Progenitor cell of endocrine pancreas (in vitro differentiated cells): ENCODE results near the gene TCF3. TPM values are rescaled to one million over a fixed set of nuclear protein-coding genes. Genes with fewer than 3 reads are reported as not detected.

Experiments
- DNase-seq: peaks from one replicate; pipeline ENCODE4 v3.0.0; 2021; ENCODE audit warnings: low spot score; ENCODE audit not compliant: unreplicated experiment
- H3K27ac Mint-ChIP-seq: 2 replicates; pipeline ENCODE4 v1.8.0; 2021; ENCODE audit warnings: mild to moderate bottlenecking, moderate library complexity, mixed read lengths
- H3K27me3 Mint-ChIP-seq: 2 replicates; pipeline ENCODE4 v1.8.0; 2021; ENCODE audit warnings: mixed read lengths
- H3K36me3 Mint-ChIP-seq: 2 replicates; pipeline ENCODE4 v1.8.0; 2022; ENCODE audit warnings: mixed read lengths; ENCODE audit not compliant: insufficient read depth
- H3K4me1 Mint-ChIP-seq: 2 replicates; pipeline ENCODE4 v1.8.0; 2021; ENCODE audit warnings: low read depth, mixed read lengths
- H3K4me3 Mint-ChIP-seq: 2 replicates; pipeline ENCODE4 v1.8.0; 2021; ENCODE audit warnings: low read depth, mild to moderate bottlenecking, moderate library complexity, mixed read lengths
- H3K9me3 Mint-ChIP-seq: 2 replicates; pipeline ENCODE4 v1.8.0; 2021; ENCODE audit warnings: low read depth, mixed read lengths
- total RNA-seq: library from RNA; stranded (reverse); gene quantifications from 2 replicates; pipeline ENCODE4 v1.2.1, GENCODE V29; 2021
- TF ChIP-seq, protein P1 (sequence below): fragments of 200-600 bp; sonication (generic); IDR thresholded peaks from one replicate; pipeline ENCODE4 v1.5.0; 2021; ENCODE audit warnings: antibody characterized with exemption, mild to moderate bottlenecking; ENCODE audit not compliant: unreplicated experiment

Gene TCF3
- total RNA-seq, 1 donor from 2014 or later = 318 TPM

DNA sequence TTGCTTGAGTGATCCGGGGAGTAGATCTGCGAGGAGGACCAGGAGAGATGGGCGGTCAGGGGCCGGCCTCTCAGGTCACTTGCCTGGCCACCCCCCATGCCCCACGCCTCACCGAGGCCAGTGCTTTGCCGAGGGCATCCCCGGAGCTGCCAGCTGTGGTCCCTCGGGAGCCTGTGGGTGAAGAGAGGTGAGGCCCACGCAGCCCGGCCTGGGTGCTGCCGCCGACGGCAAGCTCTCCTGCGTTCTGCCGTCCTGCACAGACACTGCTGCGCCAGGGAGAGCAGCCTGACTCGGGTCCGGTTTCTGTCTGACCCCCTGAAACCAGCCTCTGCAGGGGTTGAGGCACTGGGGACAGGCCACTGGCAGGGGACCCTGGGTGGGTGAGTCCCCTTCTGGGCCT lies 31.4 kb downstream of the TCF3 start:
- Mint-ChIP-seq H3K27me3 (no peaks in the 10 kb centered on the region), H3K27ac (no peak overlapping the region), H3K4me1 (no peaks in the 10 kb centered on the region), H3K4me3 (no peak overlapping the region), H3K36me3 (peaks cover 24% of the 10 kb centered on the region), H3K9me3 (no peaks in the 10 kb centered on the region)
- DNase-seq = no peak
- TF ChIP-seq, protein P1, sequence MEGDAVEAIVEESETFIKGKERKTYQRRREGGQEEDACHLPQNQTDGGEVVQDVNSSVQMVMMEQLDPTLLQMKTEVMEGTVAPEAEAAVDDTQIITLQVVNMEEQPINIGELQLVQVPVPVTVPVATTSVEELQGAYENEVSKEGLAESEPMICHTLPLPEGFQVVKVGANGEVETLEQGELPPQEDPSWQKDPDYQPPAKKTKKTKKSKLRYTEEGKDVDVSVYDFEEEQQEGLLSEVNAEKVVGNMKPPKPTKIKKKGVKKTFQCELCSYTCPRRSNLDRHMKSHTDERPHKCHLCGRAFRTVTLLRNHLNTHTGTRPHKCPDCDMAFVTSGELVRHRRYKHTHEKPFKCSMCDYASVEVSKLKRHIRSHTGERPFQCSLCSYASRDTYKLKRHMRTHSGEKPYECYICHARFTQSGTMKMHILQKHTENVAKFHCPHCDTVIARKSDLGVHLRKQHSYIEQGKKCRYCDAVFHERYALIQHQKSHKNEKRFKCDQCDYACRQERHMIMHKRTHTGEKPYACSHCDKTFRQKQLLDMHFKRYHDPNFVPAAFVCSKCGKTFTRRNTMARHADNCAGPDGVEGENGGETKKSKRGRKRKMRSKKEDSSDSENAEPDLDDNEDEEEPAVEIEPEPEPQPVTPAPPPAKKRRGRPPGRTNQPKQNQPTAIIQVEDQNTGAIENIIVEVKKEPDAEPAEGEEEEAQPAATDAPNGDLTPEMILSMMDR = no peak

DNA sequence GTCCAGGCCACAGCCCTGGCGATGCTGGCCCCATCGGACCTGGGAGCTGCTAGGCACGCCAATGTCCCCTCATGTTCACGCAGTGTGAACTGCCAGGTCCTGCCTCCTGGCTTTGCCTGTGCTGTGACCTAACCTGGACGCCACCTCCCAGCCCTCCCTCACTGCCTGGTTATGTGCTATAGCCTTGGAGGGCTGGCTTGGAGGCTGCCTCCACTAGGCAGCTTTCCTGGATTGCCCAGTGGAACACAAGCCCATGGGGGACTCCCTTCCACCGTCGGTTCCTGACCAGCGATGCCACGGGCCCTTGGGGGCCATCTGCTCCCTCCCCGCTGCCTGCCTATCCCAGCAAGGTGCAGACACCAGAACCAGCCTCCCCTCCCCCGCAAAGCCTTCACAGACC lies 31.9 kb downstream of the TCF3 start:
- Mint-ChIP-seq H3K36me3 (peaks cover 26% of the 10 kb centered on the region), H3K4me3 (no peak overlapping the region), H3K27ac (no peak overlapping the region), H3K27me3 (no peaks in the 10 kb centered on the region), H3K4me1 (no peaks in the 10 kb centered on the region), H3K9me3 (no peaks in the 10 kb centered on the region)
- TF ChIP-seq, protein P1 = no peak
- no peak for DNase-seq

DNA sequence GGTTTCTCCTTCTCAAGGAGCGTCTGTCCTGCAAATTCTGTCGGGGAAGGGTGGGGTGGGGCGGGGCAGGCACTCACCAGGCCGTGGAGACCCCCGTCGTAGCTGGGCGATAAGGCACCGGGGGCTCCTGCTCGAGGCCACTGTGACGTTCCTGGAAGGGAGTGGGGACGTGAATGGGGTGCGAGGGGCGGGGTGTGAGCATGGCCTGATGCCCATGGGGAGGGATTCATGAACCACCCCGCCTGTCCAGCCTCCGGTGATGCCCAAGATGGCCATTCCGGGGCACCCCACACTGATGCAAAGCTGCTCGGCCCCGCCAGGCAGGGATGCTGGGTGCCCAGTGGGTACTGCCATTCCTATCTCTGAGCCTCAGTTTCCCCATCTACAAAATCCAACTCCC lies 32.7 kb downstream of the TCF3 start:
- no peak for DNase-seq
- H3K27ac Mint-ChIP-seq = no peak overlapping the region
- H3K36me3 Mint-ChIP-seq = peaks cover 28% of the 10 kb centered on the region
- no peaks in the 10 kb centered on the region for H3K9me3 Mint-ChIP-seq
- no peaks in the 10 kb centered on the region for H3K27me3 Mint-ChIP-seq
- H3K4me3 Mint-ChIP-seq = no peak overlapping the region
- no peaks in the 10 kb centered on the region for H3K4me1 Mint-ChIP-seq
- TF ChIP-seq, protein P1 = no peak

DNA sequence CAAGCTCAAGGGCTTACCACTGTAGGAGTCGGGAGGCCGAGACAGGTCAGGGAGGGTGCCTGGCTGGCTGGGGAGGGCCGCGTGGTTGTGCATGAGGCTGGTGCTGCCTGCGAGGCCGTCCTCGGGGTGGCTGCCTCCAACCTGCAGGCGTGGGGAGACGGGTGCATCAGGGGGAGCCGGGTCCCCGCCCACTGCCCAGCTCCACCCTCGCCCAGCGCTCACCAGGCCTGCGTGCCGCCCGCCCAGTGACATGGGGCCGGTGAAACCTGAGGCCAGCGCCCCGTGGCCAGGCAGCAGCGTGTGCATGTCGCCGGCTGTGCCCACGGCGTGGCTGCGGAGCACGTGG lies 33.3 kb downstream of the TCF3 start:
- Mint-ChIP-seq H3K27ac (no peak overlapping the region), H3K27me3 (no peaks in the 10 kb centered on the region), H3K9me3 (no peaks in the 10 kb centered on the region), H3K4me1 (no peaks in the 10 kb centered on the region), H3K4me3 (no peak overlapping the region), H3K36me3 (peaks cover 28% of the 10 kb centered on the region)
- TF ChIP-seq, protein P1 = no peak
- DNase-seq = no peak

DNA sequence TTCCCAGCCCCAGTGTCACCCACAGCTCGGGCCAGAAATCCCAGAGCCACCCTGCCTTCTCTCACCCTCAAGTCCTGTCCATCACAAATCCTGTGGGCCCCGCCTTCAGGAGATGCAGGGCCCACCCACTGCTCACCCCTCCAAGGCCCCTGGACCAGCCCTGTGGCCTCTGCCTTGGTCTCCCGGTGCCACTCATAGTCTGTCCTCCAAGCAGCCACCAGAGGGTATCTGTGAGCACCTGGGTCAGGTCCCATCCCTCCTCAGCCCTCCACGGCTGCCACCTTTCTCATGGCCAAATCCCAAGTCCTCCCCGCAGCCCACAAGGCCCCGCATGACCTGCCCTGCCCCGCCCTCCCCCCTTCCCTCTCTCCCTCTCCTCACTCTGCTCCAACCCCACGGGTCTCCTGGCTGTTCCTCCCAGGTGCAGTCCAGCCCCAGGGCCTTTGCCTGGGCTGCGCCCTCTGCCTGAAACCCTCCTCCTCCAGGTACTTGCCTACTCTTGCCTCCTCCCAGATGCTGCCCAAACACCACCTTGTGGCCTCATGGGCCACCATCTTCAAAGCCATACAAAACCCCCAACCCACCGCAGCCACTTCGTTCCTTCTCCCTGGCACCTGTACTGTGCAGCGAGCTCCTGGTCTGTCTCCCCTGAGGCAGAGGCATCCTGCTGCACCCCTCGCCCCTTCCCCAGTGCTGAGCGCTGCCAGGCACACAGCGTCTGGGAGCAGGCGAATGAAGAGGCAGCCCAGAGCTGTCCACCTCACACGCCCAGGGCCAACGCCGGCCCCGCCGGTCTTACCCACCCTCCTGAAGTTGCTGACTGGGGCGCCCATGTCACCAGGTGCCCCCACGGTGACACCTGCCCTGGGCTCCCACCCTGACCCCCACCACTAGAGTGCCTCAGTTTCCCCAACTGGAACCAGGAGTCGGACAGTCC lies 34.0 kb downstream of the TCF3 start:
- Mint-ChIP-seq H3K27ac (peak overlapping the region; percentile 85), H3K4me1 (no peaks in the 10 kb centered on the region), H3K36me3 (peaks cover 28% of the 10 kb centered on the region), H3K9me3 (no peaks in the 10 kb centered on the region), H3K27me3 (no peaks in the 10 kb centered on the region), H3K4me3 (no peak overlapping the region)
- DNase-seq = no peak
- TF ChIP-seq, protein P1 = peak; percentile 51
